ENCODE results near the gene KCTD7. TPM values are rescaled to one million over a fixed set of nuclear protein-coding genes. Genes with fewer than 3 reads are reported as not detected.
"Not testable (repeated sequence)": the region's sequence is repeated elsewhere in the genome, so short reads cannot be mapped to it uniquely, and the experiment has no call there.

The KCTD7 gene
- total RNA-seq, 1 donor from 2014 or later, result 33.8 TPM

- FAIRE-seq, result no peak
- DNase-seq (ENCODE audit: low spot score in 2 of 2), result no peak
Observed at GRCh38 chr7:66643395-66643794, 14.7 kb downstream of the KCTD7 start.

GRCh38 chr7:66651026-66651425, 22.3 kb downstream of the KCTD7 start:
- FAIRE-seq; DNase-seq (ENCODE audit: low spot score in 2 of 2): not testable (repeated sequence)

DNA sequence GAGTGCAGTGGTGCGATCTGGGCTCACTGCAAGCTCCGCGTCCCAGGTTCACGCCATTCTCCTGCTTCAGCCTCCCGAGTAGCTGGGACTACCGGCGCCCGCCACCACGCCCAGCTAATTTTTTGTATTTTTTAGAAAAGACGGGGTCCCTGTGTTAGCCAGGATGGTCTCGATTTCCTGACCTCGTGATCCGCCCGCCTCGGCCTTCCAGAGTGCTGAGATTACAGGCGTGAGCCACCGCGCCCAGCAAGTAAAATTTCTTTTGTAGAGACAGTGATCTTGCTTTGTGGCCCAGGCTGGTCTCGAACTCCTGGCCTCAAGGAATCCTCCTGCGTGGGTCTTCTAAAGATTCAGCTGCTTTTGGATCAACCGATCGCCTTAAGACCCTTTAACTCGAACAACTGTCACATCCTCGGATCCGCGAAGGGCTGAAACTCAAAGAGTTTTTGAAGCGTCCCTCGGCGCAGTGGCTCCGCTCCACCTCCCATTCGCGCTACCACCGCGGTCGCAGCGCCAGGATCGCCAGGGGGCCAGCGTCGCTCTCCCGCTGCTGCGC, 25.1 kb downstream of the KCTD7 start:
- not testable (repeated sequence) for FAIRE-seq; DNase-seq (ENCODE audit: low spot score in 2 of 2)

- peak; percentile 97 to 98 for DNase-seq (ENCODE audit: low spot score in 2 of 2)
- FAIRE-seq, result no peak
Observed at GRCh38 chr7:66654275-66655112, 25.8 kb downstream of the KCTD7 start.

- DNase-seq (ENCODE audit: low spot score in 2 of 2); FAIRE-seq: not testable (repeated sequence)
Observed at GRCh38 chr7:66655113-66655806, 26.6 kb downstream of the KCTD7 start.

DNA sequence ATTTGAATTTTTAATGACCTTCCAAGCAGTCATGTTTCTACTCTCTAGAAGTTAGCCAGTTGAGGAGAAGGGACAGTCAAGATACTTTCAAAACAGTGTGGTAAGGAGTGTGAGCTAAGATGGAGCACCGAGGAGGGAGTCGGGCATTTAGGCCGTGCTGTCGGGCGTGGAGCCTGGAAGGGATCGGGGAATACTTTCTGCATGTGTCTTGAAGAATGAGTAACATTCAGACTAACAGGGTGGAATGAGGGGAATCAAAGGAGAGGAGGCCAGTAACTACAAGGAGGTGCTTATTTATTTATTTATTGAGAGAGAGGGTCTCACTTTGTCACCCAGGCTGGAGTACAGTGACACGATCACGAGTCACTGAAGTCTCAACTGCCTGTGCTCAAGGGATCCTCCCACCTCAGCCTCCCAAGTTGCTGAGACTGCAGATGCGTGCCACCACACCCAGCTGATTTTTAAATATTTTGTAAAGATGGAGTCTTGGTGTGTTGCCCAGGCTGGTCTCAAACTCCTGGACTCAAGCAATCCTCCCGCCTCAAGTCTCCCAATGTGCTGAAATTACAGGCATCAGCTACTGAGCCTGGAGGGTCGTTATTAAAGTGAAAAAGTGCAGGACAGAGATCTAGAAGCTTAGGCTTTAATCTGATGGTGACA, 27.3 kb downstream of the KCTD7 start:
- FAIRE-seq; DNase-seq (ENCODE audit: low spot score in 2 of 2): not testable (repeated sequence)

- DNase-seq (ENCODE audit: low spot score in 2 of 2) (no peak), FAIRE-seq (no peak)
Observed at GRCh38 chr7:66657798-66658197, 29.1 kb downstream of the KCTD7 start.

- DNase-seq (ENCODE audit: low spot score in 2 of 2) (no peak), FAIRE-seq (no peak)
Observed at GRCh38 chr7:66662646-66663264, 34.1 kb downstream of the KCTD7 start.

DNA sequence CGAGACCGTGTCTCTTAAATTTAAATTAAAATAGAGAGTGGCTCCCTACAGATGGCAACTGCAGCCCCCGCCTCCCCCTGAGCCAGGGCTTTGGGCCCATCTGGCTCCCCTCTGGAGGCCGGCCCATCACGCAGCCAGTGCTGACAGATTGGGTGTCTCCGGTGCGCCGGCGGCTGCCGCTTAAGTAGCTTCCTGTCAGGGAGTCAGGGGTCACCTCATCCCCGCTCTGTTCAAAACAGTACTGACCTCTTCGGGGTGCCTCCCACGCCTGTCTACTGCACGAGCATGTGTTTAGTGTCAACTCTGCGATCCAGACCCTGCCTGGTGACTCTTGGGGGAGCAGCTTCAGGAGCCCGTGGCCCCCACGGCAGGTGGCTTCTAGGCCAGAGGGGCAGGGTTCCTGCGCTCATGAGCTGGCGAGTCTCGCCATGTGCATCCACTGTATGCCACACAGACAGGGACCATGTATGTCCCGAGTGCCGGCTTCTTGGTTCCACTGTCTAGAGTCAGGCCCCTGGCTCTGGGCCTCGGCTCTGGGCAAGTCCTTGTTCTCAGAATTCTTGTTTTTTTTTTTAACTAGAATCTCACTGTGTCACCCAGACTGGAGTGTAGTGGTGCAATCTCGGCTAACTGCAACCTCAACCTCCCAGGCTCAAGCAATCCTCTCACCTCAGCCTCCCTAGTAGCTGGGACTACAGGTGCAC, 36.1 kb downstream of the KCTD7 start:
- FAIRE-seq (no peak), DNase-seq (ENCODE audit: low spot score in 2 of 2) (no peak)

GRCh38 chr7:66666313-66666952, 37.8 kb downstream of the KCTD7 start:
- FAIRE-seq, result no peak

GRCh38 chr7:66667023-66667728, 38.5 kb downstream of the KCTD7 start:
- FAIRE-seq (no peak), DNase-seq (ENCODE audit: low spot score in 2 of 2) (no peak)

More at GRCh38 chr7:66666313-66666952, 37.8 kb downstream of the KCTD7 start:
- DNase-seq (ENCODE audit: low spot score in 2 of 2), result no peak

DNA sequence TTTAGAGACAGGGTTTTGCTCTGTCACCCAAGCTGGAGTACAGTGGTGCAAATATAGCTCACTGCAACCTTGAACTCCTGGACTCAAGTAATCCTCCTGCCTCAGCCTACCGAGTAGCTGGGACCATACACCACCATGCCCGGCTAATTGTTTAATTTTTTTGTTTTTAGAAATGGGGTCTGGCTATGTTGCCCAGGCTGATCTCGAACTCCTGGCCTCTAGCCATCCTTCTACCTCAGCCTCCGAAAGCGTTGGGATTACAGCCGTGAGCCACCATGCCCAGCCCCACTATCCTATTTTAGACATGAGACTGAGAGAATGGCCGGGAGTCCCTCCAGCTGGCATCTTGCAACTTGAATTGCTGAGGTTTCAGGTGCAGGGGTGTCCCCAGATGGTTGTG, 39.4 kb downstream of the KCTD7 start:
- no peak for DNase-seq (ENCODE audit: low spot score in 2 of 2)
- no peak for FAIRE-seq

- DNase-seq (ENCODE audit: low spot score in 2 of 2), result no peak
- FAIRE-seq, result no peak
Observed at GRCh38 chr7:66668677-66669076, 40.0 kb downstream of the KCTD7 start.

DNA sequence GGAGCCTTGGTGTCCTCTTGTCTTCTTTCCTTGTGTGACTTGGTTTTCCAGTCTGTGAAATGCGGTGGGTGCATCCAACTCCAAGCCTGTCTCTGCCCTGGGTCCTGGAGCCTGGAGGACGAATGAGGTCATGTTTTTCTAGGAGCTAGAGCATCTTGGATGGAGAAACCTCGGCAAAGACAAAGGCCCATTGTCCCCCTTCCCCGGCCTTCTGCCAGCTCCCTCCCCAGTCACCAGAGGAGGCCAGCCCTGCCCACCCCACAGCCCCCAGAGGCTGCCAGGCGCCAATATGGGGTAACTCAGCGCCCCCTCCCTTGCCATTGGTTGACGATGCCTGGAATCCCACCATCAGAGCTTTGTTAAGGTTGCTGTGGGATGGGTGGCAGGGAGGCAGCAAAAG, 40.4 kb downstream of the KCTD7 start:
- DNase-seq (ENCODE audit: low spot score in 2 of 2) (peak; percentile 33 to 49), FAIRE-seq (no peak)

DNA sequence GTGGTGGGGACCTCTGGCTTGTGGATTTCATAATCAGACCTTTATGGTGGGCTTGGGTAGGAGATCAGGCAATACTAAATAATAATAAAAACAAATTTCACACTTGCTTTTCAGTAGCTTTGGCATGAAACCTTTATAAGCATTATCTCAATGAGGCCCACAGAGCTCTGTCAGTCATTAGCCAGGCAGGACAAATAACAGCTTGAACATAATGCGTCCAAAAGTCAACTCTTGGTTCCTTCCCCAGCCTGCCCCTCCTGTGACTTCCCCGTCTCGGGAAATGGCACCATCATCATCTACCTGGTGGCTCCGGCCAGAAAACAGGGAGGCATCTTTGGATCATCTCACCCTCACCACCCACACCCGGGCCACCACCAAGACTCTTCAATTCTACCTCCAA, 40.8 kb downstream of the KCTD7 start:
- DNase-seq (ENCODE audit: low spot score in 2 of 2) (no peak), FAIRE-seq (no peak)

DNA sequence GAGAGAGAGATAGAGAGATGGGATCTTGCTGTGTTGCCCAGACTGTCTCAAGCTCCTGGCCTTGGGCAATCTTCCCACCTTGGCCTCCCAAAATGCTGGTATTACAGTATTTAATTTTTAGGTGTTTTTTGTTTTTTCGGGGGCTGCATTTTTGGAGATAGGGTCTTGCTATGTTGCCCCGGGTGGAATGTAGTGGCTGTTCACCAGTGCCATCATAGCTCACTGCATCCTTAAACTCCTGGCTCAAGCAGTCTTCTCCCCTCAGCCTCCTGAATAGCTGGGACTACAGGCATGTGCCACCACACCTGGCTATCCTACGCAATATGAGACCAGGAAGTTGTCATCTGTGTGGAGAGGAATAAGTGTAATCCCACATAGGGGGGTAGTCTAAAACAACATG, 42.4 kb downstream of the KCTD7 start:
- FAIRE-seq (no peak), DNase-seq (ENCODE audit: low spot score in 2 of 2) (no peak)

- not testable (repeated sequence) for FAIRE-seq
Observed at GRCh38 chr7:66671486-66671885, 42.8 kb downstream of the KCTD7 start.

GRCh38 chr7:66672432-66673123, 43.9 kb downstream of the KCTD7 start:
- not testable (repeated sequence) for FAIRE-seq

More at GRCh38 chr7:66671486-66671885, 42.8 kb downstream of the KCTD7 start:
- DNase-seq (ENCODE audit: low spot score in 2 of 2), result not testable (repeated sequence)

More at GRCh38 chr7:66672432-66673123, 43.9 kb downstream of the KCTD7 start:
- DNase-seq (ENCODE audit: low spot score in 2 of 2), result not testable (repeated sequence)

All from frontal cortex (tissue), 4 donors.